ENCODE measurements around the gene ATRNL1.

ATRNL1 gene

GRCh38 chr10:115974816-115975430 is 881.8 kb downstream of the ATRNL1 start:
- in situ Hi-C loops (cut with MboI; ENCODE audit: low sequenced_read_pairs), result no loop called here

- in situ Hi-C loops (cut with MboI; ENCODE audit: low sequenced_read_pairs), result no loop called here
These were observed 882.3 kb downstream of the ATRNL1 start for GRCh38 chr10:115975506-115975905.

GRCh38 chr10:115976342-115976741 is 883.2 kb downstream of the ATRNL1 start:
- in situ Hi-C loops (cut with MboI; ENCODE audit: low sequenced_read_pairs), result no loop called here

GRCh38 chr10:115977855-115978254 is 884.7 kb downstream of the ATRNL1 start:
- in situ Hi-C loops (cut with MboI; ENCODE audit: low sequenced_read_pairs), result no loop called here

GRCh38 chr10:115979576-115979975 is 886.4 kb downstream of the ATRNL1 start:
- in situ Hi-C loops (cut with MboI; ENCODE audit: low sequenced_read_pairs), result no loop called here

GRCh38 chr10:115980470-115980869 is 887.3 kb downstream of the ATRNL1 start:
- in situ Hi-C loops (cut with MboI; ENCODE audit: low sequenced_read_pairs), result no loop called here

GRCh38 chr10:115981081-115981480 is 887.9 kb downstream of the ATRNL1 start:
- in situ Hi-C loops (cut with MboI; ENCODE audit: low sequenced_read_pairs), result no loop called here

GRCh38 chr10:115982076-115982475 is 888.9 kb downstream of the ATRNL1 start:
- in situ Hi-C loops (cut with MboI; ENCODE audit: low sequenced_read_pairs), result no loop called here

GRCh38 chr10:115982526-115982925 is 889.4 kb downstream of the ATRNL1 start:
- in situ Hi-C loops (cut with MboI; ENCODE audit: low sequenced_read_pairs), result no loop called here

- in situ Hi-C loops (cut with MboI; ENCODE audit: low sequenced_read_pairs), result no loop called here
These were observed 892.6 kb downstream of the ATRNL1 start for GRCh38 chr10:115985786-115986185.

GRCh38 chr10:115988380-115988779 is 895.2 kb downstream of the ATRNL1 start:
- in situ Hi-C loops (cut with MboI; ENCODE audit: low sequenced_read_pairs), result no loop called here

- in situ Hi-C loops (cut with MboI; ENCODE audit: low sequenced_read_pairs), result no loop called here
These were observed 896.5 kb downstream of the ATRNL1 start for GRCh38 chr10:115989621-115990020.

GRCh38 chr10:115992236-115992986 is 899.2 kb downstream of the ATRNL1 start:
- in situ Hi-C loops (cut with MboI; ENCODE audit: low sequenced_read_pairs), result no loop called here

GRCh38 chr10:115996031-115996430 is 902.9 kb downstream of the ATRNL1 start:
- in situ Hi-C loops (cut with MboI; ENCODE audit: low sequenced_read_pairs), result no loop called here

- in situ Hi-C loops (cut with MboI; ENCODE audit: low sequenced_read_pairs), result no loop called here
These were observed 905.1 kb downstream of the ATRNL1 start for GRCh38 chr10:115998301-115998700.
